Mesenchymal stem cell (in vitro differentiated cells and primary cell): ENCODE results near the gene FAM120B.

Source experiments
- DNase-seq: peaks from one replicate; pipeline ENCODE4 v3.0.0-alpha.2; 2013
- H2AFZ ChIP-seq: one replicate; pipeline ENCODE4 v1.6.1; 2013; ENCODE audit warnings: low read depth, mild to moderate bottlenecking, control low read depth, inconsistent platforms, low read length, moderate library complexity
- H2AK5ac ChIP-seq: 2 replicates; pipeline ENCODE4 v1.6.1; 2013; ENCODE audit warnings: low read length, moderate library complexity, mild to moderate bottlenecking, inconsistent platforms; ENCODE audit not compliant: severe bottlenecking
- H2BK120ac ChIP-seq: one replicate; pipeline ENCODE4 v1.6.1; 2013; ENCODE audit warnings: low read depth, mild to moderate bottlenecking, inconsistent platforms, low read length, moderate library complexity
- H2BK12ac ChIP-seq, 2 experiments: one replicate each; pipeline ENCODE4 v1.6.1; 2013; ENCODE audit warnings: inconsistent platforms in 2 of 2, low read length in 2 of 2, mild to moderate bottlenecking in 2 of 2, moderate library complexity in 2 of 2, control low read depth in 1 of 2
- H2BK15ac ChIP-seq: one replicate; pipeline ENCODE4 v1.6.1; 2013; ENCODE audit warnings: mild to moderate bottlenecking, low read depth, inconsistent platforms; ENCODE audit not compliant: poor library complexity, severe bottlenecking
- H2BK5ac ChIP-seq: 2 replicates; pipeline ENCODE4 v1.6.1; 2013; ENCODE audit warnings: low read depth, mild to moderate bottlenecking, low read length, control low read depth, inconsistent platforms; ENCODE audit not compliant: poor library complexity, severe bottlenecking
- H3K14ac ChIP-seq, 2 experiments: one replicate each; pipeline ENCODE4 v1.6.1; 2013; ENCODE audit warnings: inconsistent platforms in 2 of 2, low read length in 2 of 2, control low read depth in 1 of 2, mild to moderate bottlenecking in 1 of 2, moderate library complexity in 1 of 2
- H3K18ac ChIP-seq, 2 experiments: one replicate each; pipeline ENCODE4 v1.6.1; 2013; ENCODE audit warnings: inconsistent platforms in 2 of 2, low read length in 2 of 2, control low read depth in 1 of 2, low read depth in 1 of 2, mild to moderate bottlenecking in 1 of 2
- H3K23ac ChIP-seq, 2 experiments: one replicate each; pipeline ENCODE4 v1.6.1; 2013; ENCODE audit warnings: inconsistent platforms in 2 of 2, low read length in 2 of 2, mild to moderate bottlenecking in 2 of 2, moderate library complexity in 2 of 2, control low read depth in 1 of 2
- H3K27ac ChIP-seq: 2 replicates; pipeline ENCODE4 v1.5.1; 2013; ENCODE audit warnings: mild to moderate bottlenecking, moderate library complexity, low read length, control low read depth, inconsistent platforms; ENCODE audit not compliant: poor library complexity, severe bottlenecking
- H3K27me3 ChIP-seq, 2 experiments: 2 replicates each; pipeline versions ENCODE4 v1.6.1 to v1.7.0; 2013; ENCODE audit warnings: low read length in 2 of 2, mild to moderate bottlenecking in 2 of 2, moderate library complexity in 2 of 2, control low read depth in 1 of 2, inconsistent platforms in 1 of 2; ENCODE audit not compliant: control insufficient read depth in 1 of 2, insufficient read depth in 1 of 2
- H3K36me3 ChIP-seq, 2 experiments: 2 replicates each; pipeline versions ENCODE4 v1.6.1 to v1.7.0; 2013; ENCODE audit warnings: low read length in 2 of 2, control low read depth in 1 of 2, inconsistent platforms in 1 of 2, low read depth in 1 of 2, mild to moderate bottlenecking in 1 of 2; ENCODE audit not compliant: insufficient read depth in 2 of 2, control insufficient read depth in 1 of 2
- H3K4ac ChIP-seq, 2 experiments: one replicate each; pipeline ENCODE4 v1.6.1; 2013; ENCODE audit warnings: inconsistent platforms in 2 of 2, low read length in 2 of 2, mild to moderate bottlenecking in 2 of 2, moderate library complexity in 2 of 2, control low read depth in 1 of 2, low read depth in 1 of 2
- H3K4me1 ChIP-seq: 2 replicates; pipeline ENCODE4 v1.6.1; 2013; ENCODE audit warnings: low read depth, low read length, control low read depth; ENCODE audit not compliant: control insufficient read depth, insufficient read depth
- H3K4me2 ChIP-seq: 2 replicates; pipeline ENCODE4 v1.6.1; 2013; ENCODE audit warnings: low read length, mild to moderate bottlenecking, inconsistent platforms; ENCODE audit not compliant: poor library complexity, severe bottlenecking
- H3K4me3 ChIP-seq, 2 experiments: 2 replicates each; pipeline versions ENCODE4 v1.5.1 to v1.7.0; 2013; ENCODE audit warnings: low read length in 2 of 2, mild to moderate bottlenecking in 2 of 2, control low read depth in 1 of 2, low read depth in 1 of 2; ENCODE audit not compliant: insufficient read depth in 1 of 2
- H3K79me1 ChIP-seq: replicated peaks from 2 replicates; pipeline ENCODE4 v1.6.1; 2013; ENCODE audit warnings: mild to moderate bottlenecking, control low read depth, low read length, inconsistent platforms; ENCODE audit not compliant: poor library complexity, severe bottlenecking
- H3K9ac ChIP-seq: 2 replicates; pipeline ENCODE4 v1.7.0; 2013; ENCODE audit warnings: mild to moderate bottlenecking, low read length, moderate library complexity
- H3K9me3 ChIP-seq: 2 replicates; pipeline ENCODE4 v1.7.0; 2013; ENCODE audit warnings: mild to moderate bottlenecking, low read length; ENCODE audit not compliant: control insufficient read depth
- H4K8ac ChIP-seq: one replicate; pipeline ENCODE4 v1.6.1; 2013; ENCODE audit warnings: inconsistent platforms, mild to moderate bottlenecking, low read length, moderate library complexity
- H4K91ac ChIP-seq: one replicate; pipeline ENCODE4 v1.6.1; 2013; ENCODE audit warnings: mild to moderate bottlenecking, low read length, inconsistent platforms
- WGBS: methylation state at CpG from one replicate; pipeline ENCODE4 v1.1.7; 2013; ENCODE audit warnings: mixed read lengths; 5-methylcytosine and 5-hydroxymethylcytosine counted together

The FAM120B gene

GRCh38 chr6:170402318-170403040 is 95.9 kb downstream of the FAM120B start:
- peak overlapping the region; percentile 71 for H2AK5ac ChIP-seq
- no peak overlapping the region for H2AFZ ChIP-seq
- DNase-seq: peak; percentile 21
- WGBS: 90% methylated on average over 12 of the region's 13 CpGs
- no peak overlapping the region for H2BK15ac ChIP-seq
- no peak overlapping the region for H3K4ac ChIP-seq
- H2BK12ac ChIP-seq: no peak overlapping the region
- no peak overlapping the region for H2BK120ac ChIP-seq
- no peak overlapping the region for H3K4me3 ChIP-seq
- H3K36me3 ChIP-seq: peaks cover 30 to 72% of the 10 kb centered on the region in 2 experiments
- no peak overlapping the region for H3K9ac ChIP-seq
- no peak overlapping the region for H3K4me2 ChIP-seq
- no peaks in the 10 kb centered on the region for H3K27me3 ChIP-seq
- H3K9me3 ChIP-seq: no peaks in the 10 kb centered on the region
- peaks cover 5% of the 10 kb centered on the region for H3K79me1 ChIP-seq
- H3K14ac ChIP-seq: no peak overlapping the region
- H3K23ac ChIP-seq: no peak overlapping the region
- H4K91ac ChIP-seq: no peak overlapping the region
- peak overlapping the region in 1 of 2 experiments; percentile 33 for H3K18ac ChIP-seq
- H3K4me1 ChIP-seq: peaks cover 28% of the 10 kb centered on the region
- no peak overlapping the region for H4K8ac ChIP-seq
- no peak overlapping the region for H2BK5ac ChIP-seq
- H3K27ac ChIP-seq: peak overlapping the region; percentile 94

- Histone ChIP-seq H3K18ac (peak overlapping the region in 1 of 2 experiments; percentile 18), H2AK5ac (peak overlapping the region; percentile 61), H3K27me3 (no peaks in the 10 kb centered on the region), H4K8ac (peak overlapping the region; percentile 27), H3K9ac (peak overlapping the region; percentile 15), H2AFZ (no peak overlapping the region), H3K79me1 (peaks cover 3% of the 10 kb centered on the region), H3K9me3 (no peaks in the 10 kb centered on the region), H2BK12ac (peak overlapping the region in 1 of 2 experiments; percentile 46), H3K4ac (peak overlapping the region in 1 of 2 experiments; percentile 45), H2BK120ac (no peak overlapping the region), H3K23ac (no peak overlapping the region), H4K91ac (no peak overlapping the region), H3K14ac (peak overlapping the region in 1 of 2 experiments; percentile 82), H3K4me1 (peaks cover 28% of the 10 kb centered on the region), H3K4me2 (no peak overlapping the region), H3K4me3 (no peak overlapping the region), H2BK5ac (peak overlapping the region; percentile 60), H3K27ac (peak overlapping the region; percentile 94), H3K36me3 (peaks cover 25 to 65% of the 10 kb centered on the region in 2 experiments), H2BK15ac (no peak overlapping the region)
- 0% methylated on average over 1 of the region's 3 CpGs for WGBS
- DNase-seq: peak; percentile 81
Measured at GRCh38 chr6:170403451-170403850, 96.9 kb downstream of the FAM120B start.

DNA sequence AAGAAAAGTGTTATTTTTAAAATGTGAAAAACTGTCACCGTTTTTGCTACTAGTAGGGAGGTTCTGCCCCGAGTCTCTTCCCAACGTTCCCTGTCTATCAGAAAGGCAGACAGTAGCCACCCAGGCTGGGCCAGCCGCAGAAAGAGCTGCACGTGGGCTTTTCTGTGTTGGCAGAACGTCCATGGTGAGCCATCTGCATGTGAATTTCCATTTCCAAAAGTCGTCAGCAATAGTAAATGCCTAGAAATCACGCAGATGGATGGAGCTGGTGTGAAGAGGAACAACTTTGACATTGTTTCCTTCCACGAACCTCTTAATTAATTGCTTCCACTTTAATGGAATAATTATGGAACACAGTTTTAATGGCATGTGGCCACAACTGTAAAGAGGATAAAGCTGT is 97.5 kb downstream of the FAM120B start:
- H3K79me1 ChIP-seq: peaks cover 3% of the 10 kb centered on the region
- no peak overlapping the region for H2AFZ ChIP-seq
- H4K91ac ChIP-seq: no peak overlapping the region
- no peak overlapping the region for H3K4me2 ChIP-seq
- peak overlapping the region; percentile 60 for H2BK5ac ChIP-seq
- no peak overlapping the region for H4K8ac ChIP-seq
- no peak overlapping the region for H2BK120ac ChIP-seq
- DNase-seq: no peak
- peak overlapping the region; percentile 94 for H3K27ac ChIP-seq
- no peak overlapping the region for H3K23ac ChIP-seq
- 72% methylated on average over 8 of the region's 9 CpGs for WGBS
- H2AK5ac ChIP-seq: peak overlapping the region; percentile 54
- peaks cover 28% of the 10 kb centered on the region for H3K4me1 ChIP-seq
- H3K18ac ChIP-seq: no peak overlapping the region
- H3K4ac ChIP-seq: peak overlapping the region in 1 of 2 experiments; percentile 45
- H3K14ac ChIP-seq: no peak overlapping the region
- peak overlapping the region in 1 of 2 experiments; percentile 38 for H2BK12ac ChIP-seq
- no peaks in the 10 kb centered on the region for H3K27me3 ChIP-seq
- H2BK15ac ChIP-seq: no peak overlapping the region
- peaks cover 25 to 61% of the 10 kb centered on the region in 2 experiments for H3K36me3 ChIP-seq
- no peaks in the 10 kb centered on the region for H3K9me3 ChIP-seq
- no peak overlapping the region for H3K9ac ChIP-seq
- no peak overlapping the region for H3K4me3 ChIP-seq

- peak overlapping the region in 1 of 2 experiments; percentile 61 for H3K14ac ChIP-seq
- peak overlapping the region; percentile 75 for H3K9ac ChIP-seq
- H3K27me3 ChIP-seq: no peaks in the 10 kb centered on the region
- no peak overlapping the region for H2BK15ac ChIP-seq
- H2BK120ac ChIP-seq: no peak overlapping the region
- H3K4me2 ChIP-seq: no peak overlapping the region
- H3K4ac ChIP-seq: no peak overlapping the region
- H3K18ac ChIP-seq: peak overlapping the region in 1 of 2 experiments; percentile 46
- no peak overlapping the region for H3K23ac ChIP-seq
- peaks cover 28% of the 10 kb centered on the region for H3K4me1 ChIP-seq
- peak overlapping the region in 1 of 2 experiments; percentile 45 for H2BK12ac ChIP-seq
- no peak overlapping the region for H4K91ac ChIP-seq
- H3K36me3 ChIP-seq: peaks cover 25 to 61% of the 10 kb centered on the region in 2 experiments
- no peak for DNase-seq
- H3K9me3 ChIP-seq: no peaks in the 10 kb centered on the region
- H3K27ac ChIP-seq: peak overlapping the region; percentile 94
- H2AFZ ChIP-seq: no peak overlapping the region
- 91% methylated on average over 5 of the region's 6 CpGs for WGBS
- H3K79me1 ChIP-seq: peaks cover 3% of the 10 kb centered on the region
- H3K4me3 ChIP-seq: no peak overlapping the region
- no peak overlapping the region for H2BK5ac ChIP-seq
- H2AK5ac ChIP-seq: no peak overlapping the region
- no peak overlapping the region for H4K8ac ChIP-seq
Measured at GRCh38 chr6:170404697-170405096, 98.1 kb downstream of the FAM120B start.
